ENCODE results near the gene FAM180B. TPM values are rescaled to one million over a fixed set of nuclear protein-coding genes. Genes with fewer than 3 reads are reported as not detected.

FAM180B gene
- total and polyA plus RNA-seq, 2 donors (not counting 1 experiment from before 2014, with no cell fraction given): not detected

DNA sequence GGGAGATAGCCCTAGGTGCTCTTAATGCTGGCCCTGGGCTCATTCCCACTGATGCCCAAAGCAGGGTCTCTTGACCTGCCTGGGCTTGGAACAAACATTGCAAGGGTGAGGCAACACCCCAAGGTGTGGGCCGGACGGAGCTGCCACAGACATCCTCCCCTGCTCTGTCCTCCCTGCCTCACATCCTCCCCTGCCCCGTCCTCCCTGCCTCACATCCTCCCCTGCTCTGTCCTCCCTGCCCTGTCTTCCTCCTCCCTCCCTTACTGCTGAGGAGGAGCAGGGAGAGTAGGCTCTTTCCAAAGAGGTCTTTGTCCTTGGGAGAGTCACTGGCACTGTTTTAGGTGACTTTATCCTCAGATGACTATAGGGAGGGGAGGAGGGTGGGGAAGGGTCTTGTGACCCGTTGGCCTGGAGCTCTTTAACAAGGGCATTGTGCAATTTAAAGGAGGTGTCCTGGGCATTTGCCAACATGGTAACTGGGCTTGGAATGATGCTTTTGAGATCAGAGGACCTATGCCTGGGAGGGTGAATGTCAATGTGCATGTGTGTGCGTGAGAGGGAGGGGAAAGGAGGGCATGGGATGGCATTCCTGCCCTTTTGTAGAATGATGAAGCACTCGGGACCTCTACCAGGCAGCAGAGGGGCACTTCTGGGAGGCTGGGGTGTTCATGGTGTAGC, 700 bp downstream of the FAM180B start:
- Histone ChIP-seq H3K27me3 (ENCODE audit: control insufficient read depth, insufficient read depth, low read length) (peaks cover 10% of the 10 kb centered on the region), H3K4me3 (replicated peaks in 1 of 4; ENCODE audit: control extremely low read depth in 1 of 4, insufficient read depth in 1 of 4, low read depth in 3 of 4, low read length in 4 of 4) (no peak overlapping the region), H3K9me3 (ENCODE audit: control insufficient read depth, insufficient read depth, low read depth, low read length) (no peaks in the 10 kb centered on the region), H3K79me2 (ENCODE audit: control insufficient read depth, insufficient read depth, low read length) (no peaks in the 10 kb centered on the region), H3K27ac (ENCODE audit: insufficient read depth, low read length) (no peak overlapping the region), H3K4me1 (ENCODE audit: control insufficient read depth, extremely low read depth, insufficient read depth, low read length) (no peaks in the 10 kb centered on the region), H2AFZ (ENCODE audit: low read length) (no peak overlapping the region), H3K9ac (ENCODE audit: insufficient read depth, low read length) (no peak overlapping the region), H3K4me2 (ENCODE audit: extremely low read depth, insufficient read depth, low read length) (no peak overlapping the region), H4K20me1 (ENCODE audit: control insufficient read depth, extremely low read depth, insufficient read depth, low read length) (no peaks in the 10 kb centered on the region), H3K36me3 (ENCODE audit: control insufficient read depth, insufficient read depth, low read length) (peaks cover 11% of the 10 kb centered on the region)
- TF ChIP-seq, protein P1, sequence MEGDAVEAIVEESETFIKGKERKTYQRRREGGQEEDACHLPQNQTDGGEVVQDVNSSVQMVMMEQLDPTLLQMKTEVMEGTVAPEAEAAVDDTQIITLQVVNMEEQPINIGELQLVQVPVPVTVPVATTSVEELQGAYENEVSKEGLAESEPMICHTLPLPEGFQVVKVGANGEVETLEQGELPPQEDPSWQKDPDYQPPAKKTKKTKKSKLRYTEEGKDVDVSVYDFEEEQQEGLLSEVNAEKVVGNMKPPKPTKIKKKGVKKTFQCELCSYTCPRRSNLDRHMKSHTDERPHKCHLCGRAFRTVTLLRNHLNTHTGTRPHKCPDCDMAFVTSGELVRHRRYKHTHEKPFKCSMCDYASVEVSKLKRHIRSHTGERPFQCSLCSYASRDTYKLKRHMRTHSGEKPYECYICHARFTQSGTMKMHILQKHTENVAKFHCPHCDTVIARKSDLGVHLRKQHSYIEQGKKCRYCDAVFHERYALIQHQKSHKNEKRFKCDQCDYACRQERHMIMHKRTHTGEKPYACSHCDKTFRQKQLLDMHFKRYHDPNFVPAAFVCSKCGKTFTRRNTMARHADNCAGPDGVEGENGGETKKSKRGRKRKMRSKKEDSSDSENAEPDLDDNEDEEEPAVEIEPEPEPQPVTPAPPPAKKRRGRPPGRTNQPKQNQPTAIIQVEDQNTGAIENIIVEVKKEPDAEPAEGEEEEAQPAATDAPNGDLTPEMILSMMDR (conservative IDR thresholded peaks at IDR 0.05 in 1 of 2, IDR thresholded peaks at IDR 0.05 in 1 of 2; ENCODE audit: low read depth in 1 of 2, low read length in 2 of 2): no peak
- TF ChIP-seq EZH2 (IDR thresholded peaks at IDR 0.05; ENCODE audit: low read length, missing control alignments): no peak
- no peak for DNase-seq (ENCODE audit: low read depth in 2 of 2)

DNA sequence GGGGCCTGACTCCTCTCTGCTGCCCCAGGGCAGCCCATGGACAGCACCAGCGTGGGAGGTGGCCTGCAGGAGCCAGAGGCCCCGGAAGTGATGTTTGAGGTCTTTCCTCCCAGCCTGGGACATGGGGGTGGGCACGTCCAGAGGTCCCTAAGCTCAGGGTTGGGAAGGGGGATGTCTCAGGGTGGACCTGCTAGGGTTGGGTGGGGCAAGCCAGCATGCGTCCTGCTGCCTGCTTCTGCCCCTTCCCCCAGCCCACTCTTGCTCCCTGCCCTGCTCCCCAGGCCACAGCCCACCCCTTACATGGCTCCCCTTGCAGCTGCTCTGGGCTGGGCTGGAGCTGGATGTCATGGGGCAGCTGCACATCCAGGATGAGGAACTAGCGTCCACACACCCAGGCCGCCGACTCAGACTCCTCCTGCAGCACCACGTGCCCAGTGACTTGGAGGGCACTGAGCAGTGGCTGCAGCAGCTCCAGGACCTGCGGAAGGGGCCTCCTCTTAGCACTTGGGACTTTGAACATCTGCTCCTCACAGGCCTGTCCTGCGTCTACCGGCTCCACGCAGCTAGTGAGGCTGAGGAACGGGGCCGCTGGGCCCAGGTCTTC, 1.3 kb downstream of the FAM180B start:
- H3K4me2 ChIP-seq (ENCODE audit: extremely low read depth, insufficient read depth, low read length): no peak overlapping the region
- H3K27me3 ChIP-seq (ENCODE audit: control insufficient read depth, insufficient read depth, low read length): peaks cover 17% of the 10 kb centered on the region
- no peak overlapping the region for H3K4me3 ChIP-seq (replicated peaks in 1 of 4; ENCODE audit: control extremely low read depth in 1 of 4, insufficient read depth in 1 of 4, low read depth in 3 of 4, low read length in 4 of 4)
- H3K9me3 ChIP-seq (ENCODE audit: control insufficient read depth, insufficient read depth, low read depth, low read length): no peaks in the 10 kb centered on the region
- H2AFZ ChIP-seq (ENCODE audit: low read length): no peak overlapping the region
- no peaks in the 10 kb centered on the region for H4K20me1 ChIP-seq (ENCODE audit: control insufficient read depth, extremely low read depth, insufficient read depth, low read length)
- no peak for DNase-seq (ENCODE audit: low read depth in 2 of 2)
- no peak for TF ChIP-seq EZH2 (IDR thresholded peaks at IDR 0.05; ENCODE audit: low read length, missing control alignments)
- TF ChIP-seq, protein P1 (conservative IDR thresholded peaks at IDR 0.05 in 1 of 2, IDR thresholded peaks at IDR 0.05 in 1 of 2; ENCODE audit: low read depth in 1 of 2, low read length in 2 of 2): no peak
- no peak overlapping the region for H3K9ac ChIP-seq (ENCODE audit: insufficient read depth, low read length)
- H3K4me1 ChIP-seq (ENCODE audit: control insufficient read depth, extremely low read depth, insufficient read depth, low read length): no peaks in the 10 kb centered on the region
- no peak overlapping the region for H3K27ac ChIP-seq (ENCODE audit: insufficient read depth, low read length)
- H3K36me3 ChIP-seq (ENCODE audit: control insufficient read depth, insufficient read depth, low read length): peaks cover 9% of the 10 kb centered on the region
- H3K79me2 ChIP-seq (ENCODE audit: control insufficient read depth, insufficient read depth, low read length): no peaks in the 10 kb centered on the region

DNA sequence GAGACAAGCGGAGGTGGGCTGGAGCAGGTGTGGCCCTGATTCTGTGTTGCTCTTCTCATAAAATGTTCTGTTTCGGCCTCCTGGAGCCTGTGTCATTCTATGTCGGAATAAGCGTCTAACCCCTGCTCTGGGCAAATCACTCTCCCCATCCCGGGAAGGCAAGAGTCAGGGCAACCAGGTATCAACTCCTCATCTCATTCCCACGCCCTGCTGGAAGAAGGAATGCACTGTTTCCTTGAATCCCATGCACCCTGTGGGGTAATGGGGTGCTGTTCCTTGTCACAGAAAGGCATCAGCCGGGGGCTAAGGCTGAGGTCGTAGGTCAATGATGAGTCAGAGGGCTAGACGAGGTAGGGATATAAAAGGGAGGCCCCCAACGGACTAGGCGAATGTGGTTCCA, 2.6 kb downstream of the FAM180B start:
- H3K4me3 ChIP-seq (replicated peaks in 1 of 4; ENCODE audit: control extremely low read depth in 1 of 4, insufficient read depth in 1 of 4, low read depth in 3 of 4, low read length in 4 of 4): no peak overlapping the region
- DNase-seq (ENCODE audit: low read depth in 2 of 2): no peak
- H3K4me2 ChIP-seq (ENCODE audit: extremely low read depth, insufficient read depth, low read length): no peak overlapping the region
- H4K20me1 ChIP-seq (ENCODE audit: control insufficient read depth, extremely low read depth, insufficient read depth, low read length): no peaks in the 10 kb centered on the region
- no peaks in the 10 kb centered on the region for H3K4me1 ChIP-seq (ENCODE audit: control insufficient read depth, extremely low read depth, insufficient read depth, low read length)
- H3K9ac ChIP-seq (ENCODE audit: insufficient read depth, low read length): no peak overlapping the region
- no peaks in the 10 kb centered on the region for H3K9me3 ChIP-seq (ENCODE audit: control insufficient read depth, insufficient read depth, low read depth, low read length)
- no peak overlapping the region for H3K27ac ChIP-seq (ENCODE audit: insufficient read depth, low read length)
- H2AFZ ChIP-seq (ENCODE audit: low read length): no peak overlapping the region
- peaks cover 2% of the 10 kb centered on the region for H3K36me3 ChIP-seq (ENCODE audit: control insufficient read depth, insufficient read depth, low read length)
- no peak for TF ChIP-seq EZH2 (IDR thresholded peaks at IDR 0.05; ENCODE audit: low read length, missing control alignments)
- TF ChIP-seq, protein P1 (conservative IDR thresholded peaks at IDR 0.05 in 1 of 2, IDR thresholded peaks at IDR 0.05 in 1 of 2; ENCODE audit: low read depth in 1 of 2, low read length in 2 of 2): no peak
- H3K79me2 ChIP-seq (ENCODE audit: control insufficient read depth, insufficient read depth, low read length): no peaks in the 10 kb centered on the region
- peaks cover 29% of the 10 kb centered on the region for H3K27me3 ChIP-seq (ENCODE audit: control insufficient read depth, insufficient read depth, low read length)
